Activated CD4-positive, alpha-beta memory T cell treated with anti-CD3 and anti-CD28 coated beads, Interleukin-2, amount 10 ng/mL, durations not matched to agents 7 days and 5 days (primary cell): Measurements from ENCODE around the gene ZBTB5. TPM values are rescaled to one million over a fixed set of nuclear protein-coding genes. Genes with fewer than 3 reads are reported as not detected.
A peak's percentile ranks its signal among the peaks of the same experiment; 100 is the strongest.
"Not testable (repeated sequence)": the region's sequence is repeated elsewhere in the genome, so short reads cannot be mapped to it uniquely, and the experiment has no call there.

Experiments
- CTCF ChIA-PET: fragments of 350-600 bp; sonication (Branson Sonifier 250); formaldehyde crosslinking; loops from one replicate; lab custom pipeline; 2021; ENCODE audit warnings: antibody characterized with exemption, inconsistent platforms; lab: Charles Lee
- POLR2A ChIA-PET: fragments of 350-600 bp; sonication (Branson Sonifier 250); formaldehyde crosslinking; loops from one replicate; lab custom pipeline; 2021; ENCODE audit warnings: antibody characterized with exemption; lab: Charles Lee
- DNase-seq: peaks from one replicate; pipeline ENCODE4 v3.0.0-alpha.2; 2020
- H3K27ac Mint-ChIP-seq: one replicate; pipeline ENCODE4 v1.8.0; 2021; ENCODE audit warnings: mild to moderate bottlenecking, mixed read lengths
- H3K27me3 Mint-ChIP-seq: one replicate; pipeline ENCODE4 v1.8.0; 2021; ENCODE audit warnings: mixed read lengths
- H3K36me3 Mint-ChIP-seq: one replicate; pipeline ENCODE4 v1.8.0; 2021; ENCODE audit warnings: low read depth, mixed read lengths
- H3K4me1 Mint-ChIP-seq: one replicate; pipeline ENCODE4 v1.8.0; 2021; ENCODE audit warnings: mixed read lengths
- H3K4me3 Mint-ChIP-seq: one replicate; pipeline ENCODE4 v1.8.0; 2021; ENCODE audit warnings: mild to moderate bottlenecking, mixed read lengths
- H3K9me3 Mint-ChIP-seq: one replicate; pipeline ENCODE4 v1.8.0; 2021; ENCODE audit warnings: mixed read lengths
- total RNA-seq, 2 experiments: library from RNA; stranded (reverse); gene quantifications; one replicate each; pipeline ENCODE4 v1.2.3, GENCODE V29; 2021

ZBTB5 gene
- total RNA-seq, 2 experiments from 2014 or later, result 10.5 to 10.6 TPM

DNA sequence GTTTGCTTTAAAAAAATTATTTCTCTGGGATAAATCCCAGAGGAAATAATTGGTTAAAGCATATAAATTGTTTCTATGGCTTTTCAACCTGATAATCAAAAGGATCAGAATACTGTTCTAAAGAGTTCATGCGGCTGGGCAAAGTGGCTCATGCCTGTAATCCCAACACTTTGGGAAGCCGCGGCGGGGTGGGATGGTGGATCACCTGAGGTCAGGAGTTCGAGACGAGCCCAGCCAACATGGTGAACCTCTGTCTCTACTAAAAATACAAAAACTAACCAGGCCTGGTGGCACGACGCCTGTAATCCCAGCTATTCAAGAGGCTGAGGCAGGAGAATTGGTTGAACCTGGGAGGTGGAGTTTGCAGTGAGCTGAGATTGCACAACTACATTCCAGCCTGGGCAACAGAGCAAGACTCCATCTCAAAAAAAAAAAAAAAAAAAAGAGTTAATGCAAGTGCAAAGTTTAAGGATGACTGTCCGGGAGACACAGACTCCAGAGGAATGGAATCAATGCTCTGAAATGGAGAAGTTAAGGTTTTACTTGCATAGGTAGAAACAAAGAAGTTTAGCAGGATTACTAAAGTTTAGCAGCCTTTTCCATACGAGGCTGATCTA lies 59.4 kb downstream of the ZBTB5 start:
- H3K36me3 Mint-ChIP-seq, result no peaks in the 10 kb centered on the region
- H3K9me3 Mint-ChIP-seq, result no peaks in the 10 kb centered on the region
- DNase-seq, result no peak
- H3K4me3 Mint-ChIP-seq, result no peak overlapping the region
- H3K27me3 Mint-ChIP-seq, result peaks cover 32% of the 10 kb centered on the region
- ChIA-PET POLR2A (no interaction called here), CTCF (interaction anchor here (0.7 kb wide), 1 partner anchor 23 kb away, joined by 5 read pairs; no protein-coding TSS in a partner anchor)
- peaks cover 22% of the 10 kb centered on the region for H3K4me1 Mint-ChIP-seq
- no peak overlapping the region for H3K27ac Mint-ChIP-seq

DNA sequence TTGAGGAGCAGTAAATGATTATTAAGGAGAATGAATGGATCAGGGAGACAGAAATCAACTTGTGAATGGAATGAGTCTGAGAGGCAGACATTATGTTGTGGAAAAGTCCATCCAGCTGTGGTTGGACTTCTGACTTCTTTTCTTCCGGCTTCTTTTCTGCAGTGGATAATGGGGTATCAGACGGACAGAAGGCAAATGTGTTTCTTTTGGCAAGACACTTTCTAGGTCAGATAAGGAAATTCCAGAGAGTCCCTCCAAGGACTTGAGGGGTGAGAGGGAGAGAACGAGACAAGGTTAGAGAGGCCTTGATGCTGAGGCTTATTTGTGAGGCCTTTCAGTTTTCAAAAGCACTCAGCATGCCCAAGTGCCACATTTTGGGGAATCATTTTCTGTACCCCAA lies 59.9 kb downstream of the ZBTB5 start:
- DNase-seq, result no peak
- Mint-ChIP-seq H3K27ac (no peak overlapping the region), H3K36me3 (no peaks in the 10 kb centered on the region), H3K4me1 (peaks cover 18% of the 10 kb centered on the region), H3K27me3 (peaks cover 36% of the 10 kb centered on the region), H3K9me3 (no peaks in the 10 kb centered on the region), H3K4me3 (no peak overlapping the region)
- ChIA-PET CTCF (interaction anchor here (0.7 kb wide), 1 partner anchor 22 kb away, joined by 5 read pairs; no protein-coding TSS in a partner anchor), POLR2A (no interaction called here)

DNA sequence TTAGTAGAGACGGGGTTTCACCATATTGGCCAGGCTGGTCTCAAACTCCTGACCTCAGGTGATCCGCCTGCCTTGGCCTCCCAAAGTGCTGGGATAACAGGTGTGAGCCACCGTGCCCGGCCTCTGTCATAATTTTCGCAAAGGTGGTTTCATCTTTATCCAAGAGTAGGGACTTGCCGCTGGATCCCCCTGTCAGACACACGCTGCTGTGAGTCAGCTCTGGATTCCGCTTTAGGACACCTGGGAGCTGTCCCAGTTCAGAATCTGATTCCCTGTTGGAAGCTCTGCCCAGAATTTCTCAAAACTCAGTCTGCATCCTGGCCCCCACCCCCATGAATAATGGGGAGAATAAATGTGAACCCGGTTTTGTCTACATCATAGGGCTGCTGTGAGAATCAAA lies 60.7 kb downstream of the ZBTB5 start:
- ChIA-PET CTCF (no interaction called here), POLR2A (no interaction called here)
- H3K4me1 Mint-ChIP-seq, result peaks cover 12% of the 10 kb centered on the region

GRCh38 chr9:37399336-37399735 lies 65.9 kb downstream of the ZBTB5 start:
- Mint-ChIP-seq H3K9me3 (no peaks in the 10 kb centered on the region), H3K4me1 (no peaks in the 10 kb centered on the region), H3K27ac (no peak overlapping the region), H3K27me3 (peaks cover 18% of the 10 kb centered on the region), H3K36me3 (no peaks in the 10 kb centered on the region), H3K4me3 (no peak overlapping the region)
- ChIA-PET CTCF (no interaction called here), POLR2A (no interaction called here)
- DNase-seq, result no peak

More for the DNA sequence above, 60.7 kb downstream of the ZBTB5 start:
- Mint-ChIP-seq H3K9me3 (no peaks in the 10 kb centered on the region), H3K27me3 (peaks cover 36% of the 10 kb centered on the region), H3K36me3 (no peaks in the 10 kb centered on the region), H3K27ac (no peak overlapping the region), H3K4me3 (no peak overlapping the region)
- DNase-seq, result no peak

DNA sequence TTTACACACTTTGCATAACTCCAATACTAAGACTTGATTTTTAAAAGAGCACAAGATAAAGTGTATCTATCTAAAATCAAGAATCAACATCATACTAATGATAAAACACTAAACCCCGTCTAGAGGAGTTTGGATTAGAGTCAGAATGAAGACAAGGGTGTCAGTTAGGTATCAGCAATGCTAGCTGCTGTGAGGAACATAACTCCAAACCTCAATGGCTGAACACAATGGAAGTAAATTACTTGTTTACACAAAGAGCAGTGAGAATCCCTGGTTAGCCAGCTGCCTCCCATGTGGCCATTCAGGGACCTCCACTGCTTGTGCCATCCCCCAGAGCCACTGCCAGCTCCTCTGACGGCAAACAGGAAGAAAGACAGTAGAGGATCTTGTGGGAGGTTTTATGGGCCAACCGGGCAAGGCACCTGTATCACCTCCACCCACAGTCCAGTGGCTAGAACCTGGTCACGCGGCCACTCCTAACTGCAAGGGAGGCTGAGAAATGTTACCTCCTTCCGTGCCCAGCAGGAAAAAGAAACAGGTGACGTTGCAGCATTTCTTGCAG lies 66.7 kb downstream of the ZBTB5 start:
- Mint-ChIP-seq H3K27ac (no peak overlapping the region), H3K4me1 (no peaks in the 10 kb centered on the region), H3K4me3 (no peak overlapping the region), H3K36me3 (no peaks in the 10 kb centered on the region), H3K9me3 (no peaks in the 10 kb centered on the region), H3K27me3 (peaks cover 13% of the 10 kb centered on the region)
- DNase-seq, result no peak
- ChIA-PET CTCF (no interaction called here), POLR2A (no interaction called here)

GRCh38 chr9:37397948-37398347 lies 67.3 kb downstream of the ZBTB5 start:
- CTCF ChIA-PET, DNase-seq, H3K4me1 Mint-ChIP-seq, H3K27ac Mint-ChIP-seq, POLR2A ChIA-PET, H3K36me3 Mint-ChIP-seq, H3K9me3 Mint-ChIP-seq, H3K4me3 Mint-ChIP-seq, H3K27me3 Mint-ChIP-seq: not testable (repeated sequence)

GRCh38 chr9:37395663-37396062 lies 69.6 kb downstream of the ZBTB5 start:
- Mint-ChIP-seq H3K4me1 (peaks cover 3% of the 10 kb centered on the region), H3K9me3 (no peaks in the 10 kb centered on the region), H3K27ac (no peak overlapping the region), H3K27me3 (peaks cover 5% of the 10 kb centered on the region), H3K4me3 (no peak overlapping the region), H3K36me3 (no peaks in the 10 kb centered on the region)
- ChIA-PET CTCF (interaction anchor here (0.6 kb wide), 1 partner anchor 50 kb away, joined by 5 read pairs; no protein-coding TSS in a partner anchor), POLR2A (no interaction called here)
- DNase-seq, result no peak

DNA sequence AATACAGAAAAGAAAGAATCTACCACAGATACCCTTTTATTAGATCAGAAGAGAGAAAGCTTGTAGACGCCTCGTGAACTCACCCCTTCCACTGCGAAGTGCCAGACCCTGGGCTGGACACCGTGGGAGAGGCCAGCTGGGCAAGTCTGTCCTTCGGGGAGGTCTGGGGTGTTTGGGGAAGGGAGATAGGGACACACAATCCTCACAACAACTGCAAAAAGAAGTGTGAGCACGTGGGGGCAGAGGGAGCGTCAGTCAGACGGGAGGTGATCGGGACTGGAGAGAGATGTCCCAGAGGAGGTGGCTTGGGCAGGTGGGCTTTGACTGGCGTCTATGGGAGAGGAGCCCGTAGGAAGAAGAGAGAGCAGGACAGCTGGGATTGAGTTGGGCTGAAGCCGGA lies 70.0 kb downstream of the ZBTB5 start:
- Mint-ChIP-seq H3K4me3 (no peak overlapping the region), H3K27me3 (peaks cover 3% of the 10 kb centered on the region), H3K4me1 (peaks cover 4% of the 10 kb centered on the region), H3K27ac (no peak overlapping the region), H3K36me3 (no peaks in the 10 kb centered on the region), H3K9me3 (no peaks in the 10 kb centered on the region)
- ChIA-PET CTCF (no interaction called here), POLR2A (no interaction called here)
- DNase-seq, result no peak

- Mint-ChIP-seq H3K36me3 (no peaks in the 10 kb centered on the region), H3K27me3 (no peaks in the 10 kb centered on the region), H3K27ac (no peak overlapping the region), H3K4me3 (no peak overlapping the region), H3K4me1 (peaks cover 4% of the 10 kb centered on the region), H3K9me3 (no peaks in the 10 kb centered on the region)
- CTCF ChIA-PET, result interaction anchor here (1.3 to 1.4 kb wide), 2 partner anchors 11 to 396 kb away, joined by 3 read pairs; no protein-coding TSS in a partner anchor
- POLR2A ChIA-PET, result no interaction called here
- no peak for DNase-seq
These were observed 73.0 kb downstream of the ZBTB5 start for GRCh38 chr9:37392272-37392671.

DNA sequence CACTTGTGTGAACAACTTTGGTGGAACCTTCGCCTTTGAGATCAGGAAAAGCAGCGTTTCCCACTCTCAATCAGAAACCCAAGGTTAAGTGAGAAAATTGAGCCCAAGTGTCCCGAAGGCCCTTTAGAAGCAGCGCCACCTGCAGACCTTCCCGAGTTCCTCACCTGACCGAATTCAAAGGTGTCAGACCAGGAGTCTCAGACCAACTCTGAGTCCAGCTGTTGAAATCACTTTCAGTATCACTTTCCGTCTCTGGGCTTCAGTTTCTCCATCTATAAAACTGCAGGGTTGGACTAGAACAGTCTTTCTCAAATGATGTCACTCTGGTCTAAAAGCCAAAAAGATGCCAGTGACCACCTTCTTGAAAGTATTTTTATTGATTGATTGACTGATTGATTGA lies 74.5 kb downstream of the ZBTB5 start:
- H3K36me3 Mint-ChIP-seq, result no peaks in the 10 kb centered on the region

More for the DNA sequence above, 74.5 kb downstream of the ZBTB5 start:
- H3K4me1 Mint-ChIP-seq, result peaks cover 4% of the 10 kb centered on the region
- H3K27ac Mint-ChIP-seq, result no peak overlapping the region
- no peak overlapping the region for H3K4me3 Mint-ChIP-seq
- H3K27me3 Mint-ChIP-seq, result no peaks in the 10 kb centered on the region
- POLR2A ChIA-PET, result no interaction called here
- peak; percentile 47 for DNase-seq
- H3K9me3 Mint-ChIP-seq, result no peaks in the 10 kb centered on the region
- CTCF ChIA-PET, result interaction anchor here (0.8 to 1.4 kb wide), 4 partner anchors 9 to 518 kb away, joined by 3 read pairs; no protein-coding TSS in a partner anchor

Other genes with a start within 250 kb of the ZBTB5 start
- 10 to 100 TPM; 51.2 to 51.5 TPM for gene GRHPR, start 42.8 kb downstream of the ZBTB5 start, total RNA-seq
- 10 to 100 TPM; 27.6 to 29.2 TPM for gene POLR1E, start 20.5 kb upstream of the ZBTB5 start, total RNA-seq
- 1 to 10 TPM; 5.8 to 6.7 TPM for gene FBXO10, start 110.9 kb upstream of the ZBTB5 start, total RNA-seq
- gene TOMM5, start 127.1 kb upstream of the ZBTB5 start, total RNA-seq, result 10 to 100 TPM; 81.0 to 86.4 TPM
- gene FRMPD1, start 185.5 kb upstream of the ZBTB5 start, total RNA-seq, result not detected